PC-9 (cell line): Measurements from ENCODE around the gene CGB7. TPM values are rescaled to one million over a fixed set of nuclear protein-coding genes. Genes with fewer than 3 reads are reported as not detected.

Source experiments
- BruUV-seq: library from RNA; stranded (reverse); fragments of 400-500 nt; replicated peaks from 2 replicates; lab custom pipeline; 2021; lab: Mats Ljungman, UMichigan
- CTCF ChIA-PET: fragments of 300-600 bp; sonication (Branson Sonifier 250); formaldehyde crosslinking; loops from one replicate; lab custom pipeline; 2022; ENCODE audit warnings: antibody characterized with exemption; lab: Charles Lee
- POLR2A ChIA-PET: fragments of 300-600 bp; sonication (Branson Sonifier 250); formaldehyde crosslinking; loops from one replicate; lab custom pipeline; 2022; ENCODE audit warnings: antibody characterized with exemption; ENCODE audit not compliant: unreplicated experiment; lab: Charles Lee
- DNase-seq, 2 experiments: peaks; one replicate each; pipeline versions ENCODE4 v3.0.0 to v3.0.0-alpha.2; 2015 to 2022; ENCODE audit warnings: mixed read lengths in 1 of 2
- H2AFZ ChIP-seq: fragments of 200-600 bp; sonication (generic); 2 replicates; pipeline ENCODE4 v1.8.1; 2017; ENCODE audit warnings: antibody characterized with exemption
- H3F3A ChIP-seq: fragments of 200-600 bp; sonication (generic); 2 replicates; pipeline ENCODE4 v1.8.1; 2017; ENCODE audit warnings: antibody characterized with exemption, mild to moderate bottlenecking, low read depth; ENCODE audit not compliant: insufficient read depth
- H3K27ac ChIP-seq: fragments of 200-600 bp; sonication (generic); 2 replicates; pipeline ENCODE4 v1.6.1; 2016; ENCODE audit warnings: mixed run types
- H3K27me3 ChIP-seq: fragments of 200-600 bp; sonication (generic); 2 replicates; pipeline ENCODE4 v1.6.1; 2016; ENCODE audit warnings: low read depth, mixed run types; ENCODE audit not compliant: insufficient read depth
- H3K36me3 ChIP-seq: fragments of 200-600 bp; sonication (generic); 2 replicates; pipeline ENCODE4 v1.6.1; 2016; ENCODE audit warnings: low read depth, mixed run types
- H3K4me1 ChIP-seq: fragments of 200-600 bp; sonication (generic); replicated peaks from 2 replicates; pipeline ENCODE4 v1.6.1; 2016; ENCODE audit warnings: mixed run types; ENCODE audit not compliant: insufficient read depth
- H3K4me2 ChIP-seq: fragments of 200-600 bp; sonication (generic); 2 replicates; pipeline ENCODE4 v1.6.1; 2017; ENCODE audit warnings: mixed run types
- H3K4me3 ChIP-seq: fragments of 200-600 bp; sonication (generic); 2 replicates; pipeline ENCODE4 v1.6.1; 2016; ENCODE audit warnings: mixed run types
- H3K79me2 ChIP-seq: fragments of 200-600 bp; sonication (generic); 2 replicates; pipeline ENCODE4 v1.6.1; 2017; ENCODE audit warnings: low read depth, mixed run types
- H3K9me2 ChIP-seq: fragments of 200-600 bp; sonication (generic); 2 replicates; pipeline ENCODE4 v1.8.1; 2017; ENCODE audit warnings: mild to moderate bottlenecking; ENCODE audit not compliant: insufficient read depth
- H3K9me3 ChIP-seq: fragments of 200-600 bp; sonication (generic); 2 replicates; pipeline ENCODE4 v1.8.1; 2016; ENCODE audit warnings: low read depth; ENCODE audit not compliant: insufficient read depth
- H4K20me1 ChIP-seq: fragments of 200-600 bp; sonication (generic); 2 replicates; pipeline ENCODE4 v1.8.1; 2017; ENCODE audit not compliant: insufficient read depth
- CTCF ChIP-seq: fragments of 200-600 bp; sonication (generic); conservative IDR thresholded peaks from 2 replicates; pipeline ENCODE4 v1.6.1; 2017; ENCODE audit warnings: mixed run types, antibody characterized with exemption, mild to moderate bottlenecking, moderate library complexity
- EZH2 ChIP-seq: fragments of 200-600 bp; sonication (generic); IDR thresholded peaks from 2 replicates; pipeline ENCODE4 v1.8.0; 2017; ENCODE audit warnings: antibody characterized with exemption, low read depth
- intact Hi-C: fragments of 100-400 bp; cut with micrococcal nuclease; formaldehyde crosslinking; loops from one replicate; pipeline ENCODE4 v1.10.0; 2022; ENCODE audit not compliant: unreplicated experiment
- total RNA-seq: library from RNA; stranded (reverse); gene quantifications from 2 replicates; pipeline ENCODE4 v1.2.3, GENCODE V29; 2021

The CGB7 gene
- total RNA-seq, 1 experiment from 2014 or later = 4.8 TPM

GRCh38 chr19:49011194-49011593 lies 46.4 kb downstream of the CGB7 start:
- no peak overlapping the region for H3K27ac ChIP-seq
- intact Hi-C loops = no loop called here
- H3K9me2 ChIP-seq = no peaks in the 10 kb centered on the region
- peaks cover 8% of the 10 kb centered on the region; the same call in 1 of the 2 replicates for H4K20me1 ChIP-seq
- no peaks in the 10 kb centered on the region for H3K4me1 ChIP-seq
- no peaks in the 10 kb centered on the region for H3K79me2 ChIP-seq
- CTCF ChIA-PET = no interaction called here
- POLR2A ChIA-PET = no interaction called here
- no peaks in the 10 kb centered on the region for H3K27me3 ChIP-seq
- TF ChIP-seq CTCF = no peak
- no peak for TF ChIP-seq EZH2
- H3K36me3 ChIP-seq = peaks cover 25% of the 10 kb centered on the region
- no peak for DNase-seq
- no peak overlapping the region for H3K4me3 ChIP-seq
- H3K9me3 ChIP-seq = no peaks in the 10 kb centered on the region
- H3F3A ChIP-seq = peaks cover 29% of the 10 kb centered on the region
- no TSS peak for BruUV-seq
- no peak overlapping the region for H2AFZ ChIP-seq
- no peak overlapping the region for H3K4me2 ChIP-seq

- Histone ChIP-seq H3K27ac (no peak overlapping the region), H3K4me1 (no peaks in the 10 kb centered on the region), H3K36me3 (peaks cover 25% of the 10 kb centered on the region), H3K79me2 (no peaks in the 10 kb centered on the region), H4K20me1 (peaks cover 8% of the 10 kb centered on the region; the same call in 1 of the 2 replicates), H3K27me3 (no peaks in the 10 kb centered on the region), H2AFZ (no peak overlapping the region), H3K4me3 (no peak overlapping the region), H3K9me2 (no peaks in the 10 kb centered on the region), H3K4me2 (no peak overlapping the region), H3F3A (peaks cover 25% of the 10 kb centered on the region), H3K9me3 (no peaks in the 10 kb centered on the region)
- DNase-seq = no peak
- POLR2A ChIA-PET = no interaction called here
- BruUV-seq = no TSS peak
- intact Hi-C loops = no loop called here
- TF ChIP-seq EZH2 = no peak
- TF ChIP-seq CTCF = no peak
- CTCF ChIA-PET = no interaction called here
Observed at GRCh38 chr19:49010453-49010852, 47.1 kb downstream of the CGB7 start.

GRCh38 chr19:49009828-49010227 lies 47.7 kb downstream of the CGB7 start:
- intact Hi-C loops = no loop called here
- TF ChIP-seq EZH2 = no peak
- no peak for TF ChIP-seq CTCF
- no peak for DNase-seq
- H3K9me2 ChIP-seq = no peaks in the 10 kb centered on the region
- H3K4me1 ChIP-seq = no peaks in the 10 kb centered on the region
- no peaks in the 10 kb centered on the region for H3K9me3 ChIP-seq
- no peak overlapping the region for H3K27ac ChIP-seq
- no peak overlapping the region for H3K4me2 ChIP-seq
- no peaks in the 10 kb centered on the region for H3K79me2 ChIP-seq
- POLR2A ChIA-PET = interaction anchor here (0.6 kb wide), 1 partner anchor 618 kb away, joined by 18 read pairs; no protein-coding TSS in a partner anchor
- no peak overlapping the region for H2AFZ ChIP-seq
- no peak overlapping the region for H3K4me3 ChIP-seq
- H4K20me1 ChIP-seq = peaks cover 8% of the 10 kb centered on the region; the same call in 1 of the 2 replicates
- CTCF ChIA-PET = no interaction called here
- peaks cover 21% of the 10 kb centered on the region; the same call in 1 of the 2 replicates for H3K36me3 ChIP-seq
- no TSS peak for BruUV-seq
- H3F3A ChIP-seq = peaks cover 19% of the 10 kb centered on the region
- H3K27me3 ChIP-seq = no peaks in the 10 kb centered on the region
